HL-60 (cell line): Measurements from ENCODE around the gene FGF12.

Experiments
- DNase-seq, 2 experiments: peaks; one replicate each; pipeline ENCODE4 v3.0.0-alpha.2; 2010 to 2020; ENCODE audit warnings: low read depth in 1 of 2, low spot score in 1 of 2
- H3K27ac ChIP-seq: fragments of 250-450 bp; sonication (Bioruptor Pico); replicated peaks from 2 replicates; pipeline ENCODE4 v1.5.1; 2020; ENCODE audit warnings: mild to moderate bottlenecking, moderate library complexity
- H3K27me3 ChIP-seq: fragments of 250-450 bp; sonication (Bioruptor Pico); 2 replicates; pipeline ENCODE4 v1.5.1; 2021; ENCODE audit warnings: mild to moderate bottlenecking, moderate library complexity; ENCODE audit not compliant: insufficient read depth, poor library complexity, severe bottlenecking
- H3K4me3 ChIP-seq: replicated peaks from 2 replicates; pipeline ENCODE4 v1.5.1; 2011; ENCODE audit warnings: mild to moderate bottlenecking, control low read depth, low read length; ENCODE audit not compliant: insufficient read depth
- CTCF ChIP-seq: IDR thresholded peaks from one replicate; pipeline ENCODE4 v1.5.1; 2011; ENCODE audit warnings: low read length, control low read depth, inconsistent platforms; ENCODE audit not compliant: insufficient read depth
- GABPA ChIP-seq: IDR thresholded peaks from 2 replicates; pipeline ENCODE4 v1.6.1; 2012; ENCODE audit warnings: low read depth
- POLR2AphosphoS5 ChIP-seq: IDR thresholded peaks from 2 replicates; pipeline ENCODE4 v1.6.1; 2012; ENCODE audit warnings: low read depth
- REST ChIP-seq: IDR thresholded peaks from 2 replicates; pipeline ENCODE4 v1.6.1; 2012; ENCODE audit warnings: low read depth; ENCODE audit not compliant: insufficient replicate concordance
- SPI1 ChIP-seq: IDR thresholded peaks from 2 replicates; pipeline ENCODE4 v1.6.1; 2012; ENCODE audit warnings: low read depth, mild to moderate bottlenecking, borderline replicate concordance

The FGF12 gene

GRCh38 chr3:192641919-192642318, 85.4 kb downstream of the FGF12 start:
- TF ChIP-seq REST = no peak
- TF ChIP-seq GABPA = no peak
- no peak for TF ChIP-seq POLR2AphosphoS5
- TF ChIP-seq SPI1 = no peak
- no peak for TF ChIP-seq CTCF
- Histone ChIP-seq H3K27ac (no peak overlapping the region), H3K4me3 (no peak overlapping the region), H3K27me3 (no peaks in the 10 kb centered on the region)
- no peak for DNase-seq

DNA sequence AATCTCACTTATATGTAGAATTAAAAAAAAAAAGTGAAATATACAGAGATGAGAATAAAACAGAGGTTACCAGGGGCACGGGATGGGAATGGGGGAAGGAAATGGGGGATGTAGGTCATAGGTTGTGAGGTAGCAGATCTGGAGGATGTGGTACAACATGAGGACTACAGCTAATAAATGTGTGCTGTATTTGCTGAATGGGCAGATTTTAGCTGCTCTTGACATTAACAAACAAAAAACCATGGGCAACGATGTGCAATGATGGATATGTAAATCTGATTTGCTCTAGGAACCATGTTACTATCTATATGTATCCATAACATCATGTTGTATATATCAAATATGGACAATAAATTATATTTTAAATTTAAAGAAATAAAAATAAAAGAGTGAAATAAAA, 87.4 kb downstream of the FGF12 start:
- TF ChIP-seq SPI1 (no peak), REST (no peak), POLR2AphosphoS5 (no peak), GABPA (no peak), CTCF (no peak)
- H3K27me3 ChIP-seq = no peaks in the 10 kb centered on the region

GRCh38 chr3:192637803-192638202, 89.5 kb downstream of the FGF12 start:
- TF ChIP-seq REST (no peak), CTCF (no peak), SPI1 (no peak), GABPA (no peak), POLR2AphosphoS5 (no peak)
- H3K27ac ChIP-seq = no peak overlapping the region
- DNase-seq = no peak
- no peak overlapping the region for H3K4me3 ChIP-seq
- H3K27me3 ChIP-seq = no peaks in the 10 kb centered on the region

More for the DNA sequence above, 87.4 kb downstream of the FGF12 start:
- Histone ChIP-seq H3K27ac (no peak overlapping the region), H3K4me3 (no peak overlapping the region)
- no peak for DNase-seq
